HG02623 (cell line): ENCODE measurements around the gene CDCA3.

ENCODE experiments used
- ATAC-seq: cut with Tn5 transposase; IDR thresholded peaks from one replicate; pipeline ENCODE4 v1.9.1; 2021; ENCODE audit warnings: moderate library complexity; ENCODE audit not compliant: unreplicated experiment

The CDCA3 gene

GRCh38 chr12:6855322-6855721 lies 4.2 kb upstream of the CDCA3 start:
- ATAC-seq: no peak

GRCh38 chr12:6854036-6854435 lies 3.0 kb upstream of the CDCA3 start:
- no peak for ATAC-seq

DNA sequence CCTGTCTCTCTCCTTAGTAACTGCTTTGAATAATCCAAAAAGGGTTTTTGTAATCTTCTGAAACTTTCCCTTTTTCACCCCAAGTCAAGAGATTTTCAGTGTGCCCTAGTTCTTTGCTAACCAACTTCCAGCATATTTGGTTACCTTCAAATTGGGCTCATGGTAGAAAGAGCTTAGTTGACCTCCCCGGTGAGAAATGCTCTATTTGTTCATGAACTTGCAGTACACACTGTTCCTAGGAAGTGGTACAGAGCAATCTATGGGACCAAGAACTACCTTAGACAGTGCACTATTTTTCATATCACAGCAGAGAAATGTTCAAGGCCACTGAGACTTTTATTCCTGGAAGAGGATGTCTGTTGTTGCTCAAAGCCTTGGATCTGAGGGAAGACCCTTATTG lies 2.5 kb upstream of the CDCA3 start:
- no peak for ATAC-seq

GRCh38 chr12:6852651-6853354 lies 1.7 kb upstream of the CDCA3 start:
- ATAC-seq: no peak

DNA sequence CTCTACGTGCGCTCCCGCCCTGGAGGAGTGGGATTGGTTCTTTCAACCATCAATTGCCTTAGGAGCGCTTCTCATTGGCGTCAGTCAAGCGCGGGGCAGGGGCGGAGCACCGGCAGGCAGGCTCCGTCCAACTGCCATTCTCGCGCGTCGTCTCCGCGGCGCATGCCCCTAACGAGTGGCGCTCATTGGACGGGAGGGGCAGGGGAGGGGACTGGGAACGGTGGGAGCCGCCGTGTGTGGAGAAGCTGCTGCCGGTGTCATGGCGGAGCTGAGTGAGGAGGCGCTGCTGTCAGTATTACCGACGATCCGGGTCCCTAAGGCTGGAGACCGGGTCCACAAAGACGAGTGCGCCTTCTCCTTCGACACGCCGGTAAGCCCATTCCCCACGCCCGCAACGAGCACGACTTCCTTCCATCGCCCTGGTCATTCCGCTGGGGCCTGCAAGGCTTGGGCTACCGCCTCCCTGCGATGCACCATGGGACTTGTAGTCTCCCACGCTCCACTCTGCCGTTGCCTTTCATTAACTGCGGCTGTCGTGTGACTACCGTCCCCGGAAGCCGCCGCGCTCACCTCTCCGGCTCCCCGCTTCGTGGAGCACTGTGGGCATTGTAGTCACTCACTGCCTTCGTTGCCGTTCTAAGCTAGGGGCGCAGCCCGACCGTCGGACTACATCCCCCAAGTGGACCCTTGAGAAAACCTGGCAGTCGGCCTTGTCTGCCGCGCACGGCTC lies 1.0 kb upstream of the CDCA3 start, which contains the start of gene USP5:
TSS of gene USP5 (plus strand) at position 230 of the 730 bp plus-strand sequence. CDS start at position 260, 30 bp downstream.
- peak; percentile 66 for ATAC-seq

DNA sequence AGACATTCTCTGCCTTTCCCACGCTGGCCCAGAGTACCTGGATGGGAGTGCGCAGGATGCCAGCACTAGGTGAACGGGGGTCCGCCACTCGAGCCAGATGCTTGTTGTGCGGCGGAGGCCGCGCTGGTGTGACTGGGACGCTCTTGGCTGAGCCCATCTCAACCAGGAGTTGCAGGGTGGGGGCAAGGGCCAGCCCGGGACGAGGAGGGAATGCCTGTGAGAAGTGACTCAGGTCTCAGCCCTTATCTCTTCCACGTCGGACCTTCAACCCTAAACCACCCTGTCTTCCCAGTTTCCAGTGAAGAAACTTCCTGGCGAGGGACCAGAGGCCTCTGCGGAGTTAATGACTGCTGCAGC lies 312 bp downstream of the CDCA3 start:
- ATAC-seq: no peak

DNA sequence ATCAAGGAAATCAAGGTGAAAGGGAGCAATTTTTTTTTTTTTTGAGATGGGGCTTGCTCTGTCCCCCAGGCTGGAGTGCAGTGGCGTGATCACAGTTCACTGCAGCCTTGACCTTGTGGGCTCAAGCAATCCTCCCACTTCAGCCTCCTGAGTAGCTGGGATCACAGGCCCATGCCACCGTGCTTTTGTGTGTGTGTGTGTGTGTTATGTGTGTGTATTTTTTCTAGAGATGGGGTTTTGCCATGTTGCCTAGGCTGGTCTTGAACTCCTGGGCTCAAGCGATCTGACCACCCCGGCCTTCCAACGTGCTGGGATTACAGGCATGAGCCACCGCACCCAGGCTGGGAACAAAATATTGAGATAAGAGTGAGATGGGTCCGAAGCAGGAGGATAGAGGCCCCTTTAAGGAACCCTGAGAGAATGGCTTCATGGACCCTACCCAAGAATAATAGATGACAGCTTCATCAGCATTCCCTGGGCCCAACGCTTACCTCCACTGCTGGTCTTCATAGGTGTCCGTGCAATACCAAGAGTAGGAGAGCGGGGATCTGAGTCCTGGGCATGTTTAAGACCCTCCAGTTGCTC lies 1.0 kb downstream of the CDCA3 start:
- ATAC-seq: no peak

- ATAC-seq: no peak
Observed at GRCh38 chr12:6849427-6849826, 1.7 kb downstream of the CDCA3 start.

- ATAC-seq: no peak
Observed at GRCh38 chr12:6847676-6848075, 3.4 kb downstream of the CDCA3 start.

GRCh38 chr12:6846316-6846869 lies 4.7 kb downstream of the CDCA3 start:
- ATAC-seq: no peak

DNA sequence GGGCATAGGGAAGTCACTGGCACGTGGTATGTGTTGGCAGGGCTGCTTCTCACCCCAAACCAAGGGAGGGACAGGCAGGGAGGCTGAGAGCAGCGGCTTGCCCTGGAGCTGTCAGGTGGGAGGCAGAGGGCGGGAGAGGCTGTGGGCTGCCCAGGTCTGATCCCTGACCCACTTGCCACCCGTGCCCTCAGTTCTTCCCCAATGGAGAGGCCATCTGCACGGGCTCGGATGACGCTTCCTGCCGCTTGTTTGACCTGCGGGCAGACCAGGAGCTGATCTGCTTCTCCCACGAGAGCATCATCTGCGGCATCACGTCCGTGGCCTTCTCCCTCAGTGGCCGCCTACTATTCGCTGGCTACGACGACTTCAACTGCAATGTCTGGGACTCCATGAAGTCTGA lies 5.7 kb downstream of the CDCA3 start:
- ATAC-seq: no peak

DNA sequence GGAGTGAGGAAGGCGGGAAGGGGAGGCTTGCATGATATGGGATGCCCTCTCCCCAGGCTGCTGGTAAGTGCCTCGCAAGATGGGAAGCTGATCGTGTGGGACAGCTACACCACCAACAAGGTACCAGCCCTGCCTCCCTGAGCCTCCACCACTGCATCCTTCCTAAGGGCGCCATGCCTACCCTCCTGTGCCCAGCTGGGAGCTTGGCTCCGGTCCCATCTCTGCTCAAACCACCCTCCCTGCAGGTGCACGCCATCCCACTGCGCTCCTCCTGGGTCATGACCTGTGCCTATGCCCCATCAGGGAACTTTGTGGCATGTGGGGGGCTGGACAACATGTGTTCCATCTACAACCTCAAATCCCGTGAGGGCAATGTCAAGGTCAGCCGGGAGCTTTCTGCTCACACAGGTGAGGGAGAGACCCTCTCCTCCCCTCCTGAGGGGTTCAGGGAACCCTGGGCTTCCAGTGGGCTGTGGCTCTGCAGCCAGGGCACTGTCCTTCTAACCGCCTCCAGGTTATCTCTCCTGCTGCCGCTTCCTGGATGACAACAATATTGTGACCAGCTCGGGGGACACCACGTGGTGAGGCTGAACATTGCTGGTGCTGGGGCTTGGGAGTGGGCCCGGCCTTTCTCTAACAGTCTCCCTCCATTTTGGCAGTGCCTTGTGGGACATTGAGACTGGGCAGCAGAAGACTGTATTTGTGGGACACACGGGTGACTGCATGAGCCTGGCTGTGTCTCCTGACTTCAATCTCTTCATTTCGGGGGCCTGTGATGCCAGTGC lies 7.8 kb downstream of the CDCA3 start:
- ATAC-seq: no peak

DNA sequence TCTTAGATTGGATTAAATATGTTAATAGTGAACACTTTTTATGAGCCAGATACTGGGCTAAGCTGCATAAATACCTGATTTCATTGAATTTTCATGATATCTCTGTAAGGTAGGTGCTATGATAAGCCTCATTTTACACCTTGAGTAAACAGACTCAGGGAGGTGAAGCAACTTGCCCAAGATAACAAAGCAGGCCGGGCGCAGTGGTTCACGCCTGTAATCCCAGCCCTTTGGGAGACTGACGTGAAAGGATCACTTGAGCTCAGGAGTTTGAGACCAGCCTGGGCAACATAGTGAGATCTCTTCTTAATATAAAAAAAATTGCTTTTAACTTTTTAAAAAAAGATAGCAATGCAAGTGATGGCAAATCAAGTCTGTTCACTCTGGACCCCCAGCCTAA lies 9.0 kb downstream of the CDCA3 start:
- ATAC-seq: no peak

- no peak for ATAC-seq
Observed at GRCh38 chr12:6840761-6841515, 10.1 kb downstream of the CDCA3 start, which contains the start of gene GNB3. GNB3 (plus strand) TSS chr12:6840925; CDS start chr12:6841288, 363 bp downstream.

- no peak for ATAC-seq
Observed at GRCh38 chr12:6840330-6840729, 10.8 kb downstream of the CDCA3 start.

GRCh38 chr12:6839482-6840201 lies 11.4 kb downstream of the CDCA3 start:
- ATAC-seq: peak; percentile 76

DNA sequence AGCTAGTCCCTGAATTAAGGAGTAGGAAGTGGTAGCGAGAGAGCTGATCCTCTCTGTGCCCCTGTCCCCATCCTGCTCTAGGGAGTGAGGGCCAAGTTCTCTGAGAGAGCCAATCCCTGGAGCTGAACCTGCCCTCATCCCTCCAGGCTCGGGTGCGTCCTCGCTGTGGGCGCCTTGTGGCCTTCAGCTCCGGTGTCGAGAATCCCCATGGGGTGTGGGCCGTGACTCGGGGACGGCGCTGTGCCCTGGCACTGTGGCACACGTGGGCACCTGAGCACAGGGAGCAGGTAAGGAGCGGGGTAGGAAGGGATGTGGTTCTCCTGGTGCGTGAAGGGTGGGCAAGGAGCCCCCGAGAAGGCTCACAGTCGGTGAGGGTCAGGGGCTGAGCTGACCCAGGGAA lies 12.2 kb downstream of the CDCA3 start:
- no peak for ATAC-seq

GRCh38 chr12:6837370-6838060 lies 13.6 kb downstream of the CDCA3 start:
- no peak for ATAC-seq

DNA sequence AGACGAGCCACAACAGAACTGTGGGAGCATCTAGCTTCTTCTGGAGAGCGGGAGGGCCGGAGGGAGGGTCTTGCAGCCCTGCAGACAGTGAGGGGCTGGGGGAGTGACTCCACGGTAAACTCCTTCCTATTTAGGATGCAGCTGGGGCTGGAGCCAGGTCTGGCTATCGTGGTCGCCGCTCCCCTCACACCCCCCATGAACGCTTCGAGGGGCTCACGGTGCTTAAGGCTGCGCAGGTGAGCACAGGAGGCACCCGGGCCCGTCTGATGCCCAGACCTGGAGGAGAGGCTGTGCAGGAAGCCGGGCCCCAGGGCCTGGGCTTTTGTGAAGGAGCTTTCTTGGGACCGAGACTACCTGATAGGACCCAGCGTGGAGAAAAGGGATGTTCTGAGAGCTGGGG lies 14.2 kb downstream of the CDCA3 start:
- ATAC-seq: no peak
